AG09309 (cell line): ENCODE data around the gene ATP8A2.

ENCODE experiments used
- DNase-seq: peaks from one replicate; pipeline ENCODE4 v3.0.0-alpha.2; 2010; ENCODE audit warnings: low read depth
- H3K4me3 ChIP-seq: 2 replicates; pipeline ENCODE4 v1.5.1; 2011; ENCODE audit warnings: mild to moderate bottlenecking, low read depth, low read length, moderate library complexity; ENCODE audit not compliant: control insufficient read depth
- CTCF ChIP-seq: IDR thresholded peaks from 2 replicates; pipeline ENCODE4 v1.5.1; 2011; ENCODE audit warnings: mild to moderate bottlenecking, low read depth, low read length, inconsistent platforms; ENCODE audit not compliant: insufficient read depth, control insufficient read depth; ENCODE audit errors: missing control alignments

Gene ATP8A2

GRCh38 chr13:25587326-25587980 lies 215.7 kb downstream of the ATP8A2 start:
- H3K4me3 ChIP-seq: no peak overlapping the region
- TF ChIP-seq CTCF: no peak
- no peak for DNase-seq

GRCh38 chr13:25588336-25589060 lies 216.7 kb downstream of the ATP8A2 start:
- no peak overlapping the region for H3K4me3 ChIP-seq
- no peak for DNase-seq
- no peak for TF ChIP-seq CTCF

- no peak for TF ChIP-seq CTCF
- no peak overlapping the region for H3K4me3 ChIP-seq
- DNase-seq: no peak
Measured at GRCh38 chr13:25598421-25598820, 226.6 kb downstream of the ATP8A2 start.

GRCh38 chr13:25602176-25602575 lies 230.4 kb downstream of the ATP8A2 start:
- no peak for TF ChIP-seq CTCF
- no peak overlapping the region for H3K4me3 ChIP-seq
- no peak for DNase-seq

- DNase-seq: no peak
- no peak for TF ChIP-seq CTCF
- H3K4me3 ChIP-seq: no peak overlapping the region
Measured at GRCh38 chr13:25604106-25604505, 232.3 kb downstream of the ATP8A2 start.

- no peak for TF ChIP-seq CTCF
- H3K4me3 ChIP-seq: no peak overlapping the region
- no peak for DNase-seq
Measured at GRCh38 chr13:25607096-25607495, 235.3 kb downstream of the ATP8A2 start.
